ENCODE measurements around the gene FUBP1.

Gene FUBP1

GRCh38 chr1:77951328-77951727 is 27.5 kb downstream of the FUBP1 start:
- ATAC-seq (ENCODE audit: low read depth): no peak
- H3K4me1 ChIP-seq (ENCODE audit: insufficient read depth, poor library complexity, severe bottlenecking): no peaks in the 10 kb centered on the region
- TF ChIP-seq, protein P1, sequence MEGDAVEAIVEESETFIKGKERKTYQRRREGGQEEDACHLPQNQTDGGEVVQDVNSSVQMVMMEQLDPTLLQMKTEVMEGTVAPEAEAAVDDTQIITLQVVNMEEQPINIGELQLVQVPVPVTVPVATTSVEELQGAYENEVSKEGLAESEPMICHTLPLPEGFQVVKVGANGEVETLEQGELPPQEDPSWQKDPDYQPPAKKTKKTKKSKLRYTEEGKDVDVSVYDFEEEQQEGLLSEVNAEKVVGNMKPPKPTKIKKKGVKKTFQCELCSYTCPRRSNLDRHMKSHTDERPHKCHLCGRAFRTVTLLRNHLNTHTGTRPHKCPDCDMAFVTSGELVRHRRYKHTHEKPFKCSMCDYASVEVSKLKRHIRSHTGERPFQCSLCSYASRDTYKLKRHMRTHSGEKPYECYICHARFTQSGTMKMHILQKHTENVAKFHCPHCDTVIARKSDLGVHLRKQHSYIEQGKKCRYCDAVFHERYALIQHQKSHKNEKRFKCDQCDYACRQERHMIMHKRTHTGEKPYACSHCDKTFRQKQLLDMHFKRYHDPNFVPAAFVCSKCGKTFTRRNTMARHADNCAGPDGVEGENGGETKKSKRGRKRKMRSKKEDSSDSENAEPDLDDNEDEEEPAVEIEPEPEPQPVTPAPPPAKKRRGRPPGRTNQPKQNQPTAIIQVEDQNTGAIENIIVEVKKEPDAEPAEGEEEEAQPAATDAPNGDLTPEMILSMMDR (IDR thresholded peaks at IDR 0.05; ENCODE audit: poor library complexity, severe bottlenecking): no peak
- no peak overlapping the region for H3K27ac ChIP-seq (ENCODE audit: poor library complexity, severe bottlenecking)
- no peaks in the 10 kb centered on the region for H3K9me3 ChIP-seq (ENCODE audit: severe bottlenecking)
- H3K4me3 ChIP-seq (ENCODE audit: severe bottlenecking): no peak overlapping the region
- no peaks in the 10 kb centered on the region for H3K27me3 ChIP-seq (ENCODE audit: insufficient read depth, poor library complexity, severe bottlenecking)
- DNase-seq (ENCODE audit: low spot score): no peak
- peaks cover 100% of the 10 kb centered on the region for H3K36me3 ChIP-seq (ENCODE audit: low read depth)

DNA sequence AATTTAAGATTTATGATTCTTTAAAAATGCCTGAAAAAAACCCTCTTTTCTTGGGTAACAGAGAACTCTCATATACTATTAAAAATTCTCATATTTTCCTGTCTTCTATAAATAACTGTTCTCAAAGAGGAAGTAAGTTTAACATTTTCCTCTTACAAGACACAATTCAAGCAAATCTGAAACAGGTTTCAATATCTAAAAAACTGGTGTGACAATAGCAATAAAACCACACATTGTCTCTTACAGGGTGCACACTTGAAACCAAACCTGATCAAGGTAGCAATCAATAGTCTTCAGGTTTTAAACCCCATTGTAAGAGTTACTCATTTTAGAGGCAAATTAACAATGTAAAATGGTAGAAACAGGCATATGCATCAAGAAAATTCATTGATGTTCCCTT is 28.0 kb downstream of the FUBP1 start:
- DNase-seq (ENCODE audit: low spot score): no peak

GRCh38 chr1:77948841-77949424 is 29.9 kb downstream of the FUBP1 start:
- H3K4me3 ChIP-seq (ENCODE audit: severe bottlenecking): no peak overlapping the region
- TF ChIP-seq, protein P1 (IDR thresholded peaks at IDR 0.05; ENCODE audit: poor library complexity, severe bottlenecking): peak; percentile 29
- no peaks in the 10 kb centered on the region for H3K9me3 ChIP-seq (ENCODE audit: severe bottlenecking)
- peaks cover 100% of the 10 kb centered on the region for H3K36me3 ChIP-seq (ENCODE audit: low read depth)
- H3K27me3 ChIP-seq (ENCODE audit: insufficient read depth, poor library complexity, severe bottlenecking): no peaks in the 10 kb centered on the region
- DNase-seq (ENCODE audit: low spot score) (no peak), ATAC-seq (ENCODE audit: low read depth) (peak; percentile 64)
- no peak overlapping the region for H3K27ac ChIP-seq (ENCODE audit: poor library complexity, severe bottlenecking)
- no peaks in the 10 kb centered on the region for H3K4me1 ChIP-seq (ENCODE audit: insufficient read depth, poor library complexity, severe bottlenecking)

More for the DNA sequence above, 28.0 kb downstream of the FUBP1 start:
- H3K36me3 ChIP-seq (ENCODE audit: low read depth): peaks cover 100% of the 10 kb centered on the region
- no peak overlapping the region for H3K27ac ChIP-seq (ENCODE audit: poor library complexity, severe bottlenecking)
- TF ChIP-seq, protein P1 (IDR thresholded peaks at IDR 0.05; ENCODE audit: poor library complexity, severe bottlenecking): no peak
- H3K9me3 ChIP-seq (ENCODE audit: severe bottlenecking): no peaks in the 10 kb centered on the region
- H3K27me3 ChIP-seq (ENCODE audit: insufficient read depth, poor library complexity, severe bottlenecking): no peaks in the 10 kb centered on the region
- no peaks in the 10 kb centered on the region for H3K4me1 ChIP-seq (ENCODE audit: insufficient read depth, poor library complexity, severe bottlenecking)
- H3K4me3 ChIP-seq (ENCODE audit: severe bottlenecking): no peak overlapping the region
- ATAC-seq (ENCODE audit: low read depth): no peak

DNA sequence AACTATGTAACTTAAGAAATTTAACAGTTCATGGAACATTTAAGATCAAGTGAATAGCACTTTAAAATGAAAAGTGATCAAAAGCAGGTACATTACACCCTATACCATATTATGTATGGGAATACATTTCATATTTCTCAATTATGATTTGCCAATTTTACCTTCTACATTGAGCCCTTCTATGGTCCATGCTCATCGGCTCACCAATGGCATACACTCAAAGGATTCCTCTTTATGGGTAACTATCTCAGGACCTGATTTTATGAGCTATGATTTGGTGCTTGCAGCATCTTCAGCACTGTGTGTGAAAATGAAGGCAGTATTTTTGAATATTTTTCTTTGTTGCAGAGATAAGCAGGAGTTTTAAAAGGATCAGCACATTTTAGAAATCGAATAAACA is 33.5 kb downstream of the FUBP1 start:
- ATAC-seq (ENCODE audit: low read depth): no peak

More for the DNA sequence above, 33.5 kb downstream of the FUBP1 start:
- TF ChIP-seq, protein P1 (IDR thresholded peaks at IDR 0.05; ENCODE audit: poor library complexity, severe bottlenecking): no peak
- H3K27ac ChIP-seq (ENCODE audit: poor library complexity, severe bottlenecking): no peak overlapping the region
- DNase-seq (ENCODE audit: low spot score): no peak
- no peaks in the 10 kb centered on the region for H3K4me1 ChIP-seq (ENCODE audit: insufficient read depth, poor library complexity, severe bottlenecking)
- H3K9me3 ChIP-seq (ENCODE audit: severe bottlenecking): no peaks in the 10 kb centered on the region
- H3K36me3 ChIP-seq (ENCODE audit: low read depth): peaks cover 80% of the 10 kb centered on the region
- no peaks in the 10 kb centered on the region for H3K27me3 ChIP-seq (ENCODE audit: insufficient read depth, poor library complexity, severe bottlenecking)
- no peak overlapping the region for H3K4me3 ChIP-seq (ENCODE audit: severe bottlenecking)

Measured in RWPE2 (cell line).